ENCODE data around the gene ALKBH1. TPM values are rescaled to one million over a fixed set of nuclear protein-coding genes. Genes with fewer than 3 reads are reported as not detected.
"Not testable (repeated sequence)": the region's sequence is repeated elsewhere in the genome, so short reads cannot be mapped to it uniquely, and the experiment has no call there.

The ALKBH1 gene
- total RNA-seq, 1 experiment from 2014 or later, result 20.0 TPM

DNA sequence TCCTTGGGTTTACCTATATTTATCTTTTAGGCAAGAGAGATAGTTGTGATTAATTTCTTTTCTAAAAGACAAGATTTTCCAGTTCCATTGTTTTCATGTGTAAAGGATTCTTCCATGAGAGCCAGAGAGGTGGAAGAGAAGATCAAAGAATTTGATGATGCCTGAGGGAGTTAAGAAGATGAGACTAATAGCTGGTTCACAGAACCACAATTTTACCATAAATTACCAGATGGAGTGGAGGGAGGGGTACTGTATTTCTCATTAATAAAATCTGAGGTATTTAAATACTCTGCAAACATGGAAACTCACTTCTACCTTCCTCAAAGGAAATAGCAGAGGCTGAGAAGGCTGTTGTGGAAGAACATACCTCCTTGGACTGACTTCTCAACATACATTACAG, 34.6 kb downstream of the ALKBH1 start:
- DNase-seq (ENCODE audit: low spot score), result no peak

DNA sequence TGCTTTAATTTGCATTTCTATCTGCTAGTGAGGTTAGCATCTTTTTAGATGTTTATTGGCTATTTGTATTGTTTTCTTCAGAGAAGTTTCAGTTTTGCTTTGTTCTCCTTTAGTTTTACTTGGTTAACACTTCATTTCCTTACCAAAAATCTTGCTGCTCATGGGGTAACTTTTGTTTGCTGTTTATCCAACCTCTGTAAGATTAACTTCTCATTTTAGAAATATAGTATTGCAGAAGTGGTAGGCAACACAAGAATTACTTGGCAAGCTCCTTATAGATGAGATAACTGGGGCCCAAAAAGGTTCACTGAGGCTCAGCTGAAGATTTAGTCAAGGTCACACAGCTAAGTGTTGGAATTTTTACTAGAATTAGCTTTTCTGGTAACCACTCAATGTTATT, 40.5 kb downstream of the ALKBH1 start:
- no peak for DNase-seq (ENCODE audit: low spot score)

DNA sequence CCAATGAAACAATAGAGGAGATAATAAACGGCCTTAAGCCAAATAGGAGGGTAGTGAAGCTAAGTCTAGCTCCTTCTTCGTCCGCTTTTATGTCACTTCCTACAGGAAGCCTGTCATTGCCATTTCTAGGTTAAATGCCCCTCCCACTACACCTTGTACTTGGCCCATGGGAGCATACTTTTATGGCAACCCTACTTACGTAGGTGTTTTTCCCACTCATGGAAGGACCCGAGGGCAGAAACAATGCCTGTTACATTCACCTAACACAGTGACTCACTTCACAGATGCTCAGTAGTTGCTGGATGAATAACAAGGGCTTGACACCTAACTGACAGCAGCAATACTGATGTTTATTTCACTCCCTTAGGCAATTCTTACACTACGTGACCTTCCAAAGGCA, 44.5 kb downstream of the ALKBH1 start:
- DNase-seq (ENCODE audit: low spot score), result no peak

DNA sequence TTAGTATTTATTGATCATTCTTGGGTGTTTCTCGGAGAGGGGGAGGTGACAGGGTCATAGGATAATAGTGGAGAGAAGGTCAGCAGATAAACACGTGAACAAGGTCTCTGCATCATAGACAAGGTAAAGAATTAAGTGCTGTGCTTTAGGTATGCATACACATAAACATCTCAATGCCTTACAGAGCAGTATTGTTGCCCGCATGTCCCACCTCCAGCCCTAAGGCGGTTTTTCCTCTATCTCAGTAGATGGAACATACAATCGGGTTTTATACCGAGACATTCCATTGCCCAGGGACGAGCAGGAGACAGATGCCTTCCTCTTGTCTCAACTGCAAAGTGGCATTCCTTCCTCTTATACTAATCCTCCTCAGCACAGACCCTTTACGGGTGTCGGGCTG, 46.3 kb downstream of the ALKBH1 start:
- not testable (repeated sequence) for DNase-seq (ENCODE audit: low spot score)

DNA sequence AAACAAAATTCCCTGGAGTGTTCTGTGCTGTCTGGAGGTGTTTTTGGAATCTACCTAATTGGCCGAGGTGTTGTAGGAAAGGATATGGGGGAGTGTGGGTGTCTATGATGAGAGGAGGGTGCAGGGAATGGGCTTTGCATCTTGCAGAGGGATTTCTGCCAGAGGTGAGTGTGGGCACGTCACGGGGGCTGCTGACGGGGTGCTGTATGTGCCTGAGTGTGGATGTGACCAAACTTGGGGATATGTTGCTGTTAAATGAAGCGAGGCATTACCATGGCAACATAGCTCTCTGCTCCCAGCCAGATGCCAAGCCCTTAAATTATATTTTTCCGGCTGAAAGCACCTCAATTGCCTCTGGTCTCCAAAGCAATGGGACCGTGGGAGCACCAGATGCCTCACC, 47.1 kb downstream of the ALKBH1 start:
- no peak for DNase-seq (ENCODE audit: low spot score)

DNA sequence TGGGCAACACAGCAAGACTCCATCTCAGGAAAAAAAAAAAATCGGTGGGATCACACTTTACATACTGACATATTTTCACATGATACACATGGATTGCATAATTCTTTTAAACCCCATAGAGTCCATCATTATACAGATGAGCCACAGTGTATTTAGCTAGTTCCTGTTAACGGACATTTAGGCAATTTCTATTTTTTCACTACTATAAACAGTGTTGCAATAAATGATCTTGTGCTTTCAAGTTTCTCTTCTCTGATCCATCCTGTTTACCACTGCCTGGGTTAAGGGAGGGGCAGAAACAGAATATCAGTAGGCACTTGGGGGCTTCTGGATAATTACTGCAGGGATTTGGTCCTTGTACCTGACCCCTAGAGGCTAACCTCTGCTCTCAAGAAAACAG, 48.0 kb downstream of the ALKBH1 start:
- no peak for DNase-seq (ENCODE audit: low spot score)

DNA sequence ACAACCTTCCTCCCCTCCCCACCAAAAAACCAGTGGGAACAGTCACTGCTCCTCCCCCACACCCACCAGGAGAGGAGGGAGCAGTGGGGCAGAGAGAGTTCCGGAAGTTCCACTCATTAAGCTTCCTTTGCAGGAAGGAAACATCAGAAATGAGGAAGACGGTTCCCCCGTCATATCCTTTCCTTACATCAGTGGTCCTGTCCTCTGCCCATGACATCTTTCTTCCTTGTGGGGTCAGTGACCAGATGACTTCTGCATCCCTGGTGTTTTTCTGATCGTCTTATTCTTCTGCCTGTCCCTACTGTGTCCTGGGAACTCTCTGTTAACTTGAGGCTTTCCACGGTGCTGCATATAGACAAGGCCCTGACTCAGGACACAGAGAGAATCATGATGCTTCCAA, 50.5 kb downstream of the ALKBH1 start:
- no peak for DNase-seq (ENCODE audit: low spot score)

DNA sequence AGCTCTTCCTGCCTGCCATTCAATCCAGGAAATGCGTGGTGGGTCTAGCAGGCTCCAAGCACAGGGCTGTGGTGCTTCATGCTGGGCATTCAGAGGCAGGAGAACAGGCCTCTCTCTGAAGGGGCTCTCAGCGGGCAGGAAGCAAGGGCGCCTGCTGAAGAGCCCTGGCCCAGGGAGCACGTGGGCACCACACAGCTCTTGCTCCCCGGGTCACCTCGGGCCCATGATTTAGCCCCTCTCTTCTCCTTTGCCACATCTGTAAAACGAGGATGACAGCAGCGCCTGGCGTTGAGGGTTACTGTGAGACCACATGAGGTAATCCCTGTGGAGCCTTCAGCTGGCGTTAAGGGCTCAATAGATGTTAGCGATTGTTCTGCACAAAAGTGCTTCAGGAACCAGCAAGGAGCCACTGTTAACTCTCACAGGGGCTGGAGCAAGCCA, 53.8 kb downstream of the ALKBH1 start:
- no peak for DNase-seq (ENCODE audit: low spot score)

DNA sequence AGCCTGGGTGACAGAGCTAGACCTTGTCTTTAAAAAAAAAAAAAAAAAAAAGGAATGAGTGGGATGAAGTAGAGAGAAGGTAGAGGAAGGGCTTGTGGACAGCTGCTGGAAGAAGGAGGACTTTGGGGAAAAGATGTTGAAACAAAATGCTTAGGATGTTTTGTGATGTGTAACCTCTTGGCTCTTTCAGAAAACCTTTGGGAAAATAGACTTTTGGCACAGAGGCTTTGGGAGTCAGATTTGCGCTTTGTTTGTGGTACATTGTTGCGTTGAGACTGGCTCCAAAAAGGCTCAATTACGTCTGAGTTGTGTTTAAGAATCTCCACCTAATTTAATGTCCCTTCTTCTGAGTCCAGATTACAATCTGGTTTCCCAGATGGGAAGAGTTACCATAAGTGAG, 58.5 kb downstream of the ALKBH1 start:
- DNase-seq (ENCODE audit: low spot score), result no peak

DNA sequence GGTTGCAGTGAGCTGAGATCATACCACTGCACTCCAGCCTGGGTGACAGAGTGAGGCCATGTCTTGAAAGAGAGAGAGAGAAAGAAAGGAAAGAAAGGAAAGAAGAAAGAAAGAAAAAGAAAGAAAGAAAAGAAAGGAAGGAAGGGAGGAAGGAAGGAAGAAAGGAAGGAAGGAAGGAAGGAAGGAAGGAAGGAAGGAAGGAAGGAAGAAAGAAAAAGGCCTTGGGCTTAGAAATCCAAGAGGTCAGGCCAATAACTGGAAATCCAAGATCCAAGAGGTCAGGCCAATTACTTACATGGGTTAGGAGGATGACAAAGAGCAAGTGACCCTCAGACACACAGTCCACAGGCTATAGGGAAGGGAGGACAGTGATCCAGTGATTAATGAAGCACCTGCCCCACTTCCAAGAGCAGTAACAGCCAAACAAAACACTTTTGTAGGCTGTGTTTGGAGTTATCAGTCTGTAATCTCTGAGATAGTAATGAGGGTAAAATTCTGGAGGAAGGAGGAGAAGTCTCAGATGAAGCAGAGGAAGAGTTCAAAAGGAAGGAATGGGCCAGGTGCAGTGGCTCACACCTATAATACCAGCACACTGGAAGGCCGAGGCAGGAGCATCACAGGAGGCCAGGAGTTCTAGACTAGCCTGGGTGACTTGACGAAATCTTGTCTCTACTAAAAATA, 59.2 kb downstream of the ALKBH1 start:
- no peak for DNase-seq (ENCODE audit: low spot score)

DNA sequence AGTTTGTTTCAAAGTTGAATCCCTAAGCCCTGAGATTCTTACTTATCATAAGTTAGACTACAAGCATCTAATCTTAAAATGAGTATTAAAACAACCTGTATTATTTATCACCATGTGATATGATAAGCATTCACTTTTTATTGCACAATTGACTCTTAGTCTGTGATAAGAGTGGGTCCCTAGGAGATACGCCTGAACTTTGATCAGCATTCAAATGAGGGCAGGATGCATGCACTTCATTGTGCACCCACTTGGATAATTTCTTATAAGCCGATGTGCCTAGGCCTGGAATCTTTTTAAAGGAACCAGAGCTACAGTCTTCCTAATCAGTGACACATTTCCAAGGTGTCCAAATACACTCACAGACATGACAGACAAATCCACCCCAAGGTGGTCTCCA, 60.0 kb downstream of the ALKBH1 start:
- DNase-seq (ENCODE audit: low spot score), result no peak

DNA sequence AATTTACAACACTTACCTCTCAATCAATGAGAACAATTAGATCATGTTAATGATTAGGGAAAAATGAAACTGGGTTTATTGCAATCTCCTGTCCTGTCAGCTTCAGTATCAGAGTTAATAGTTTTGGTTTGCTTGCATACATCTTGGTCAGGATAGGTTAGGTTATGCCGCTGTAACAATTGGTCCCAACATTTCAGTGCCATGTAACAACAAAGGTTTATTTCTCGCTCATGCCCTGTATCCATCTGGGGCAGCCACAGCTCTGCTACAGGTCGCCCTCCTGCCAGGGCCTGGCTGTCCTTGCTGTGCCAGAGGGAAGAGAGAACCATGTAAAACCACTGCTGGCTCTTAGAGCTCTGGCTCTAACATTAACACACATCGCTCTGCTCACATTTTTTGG, 60.9 kb downstream of the ALKBH1 start:
- DNase-seq (ENCODE audit: low spot score), result no peak

DNA sequence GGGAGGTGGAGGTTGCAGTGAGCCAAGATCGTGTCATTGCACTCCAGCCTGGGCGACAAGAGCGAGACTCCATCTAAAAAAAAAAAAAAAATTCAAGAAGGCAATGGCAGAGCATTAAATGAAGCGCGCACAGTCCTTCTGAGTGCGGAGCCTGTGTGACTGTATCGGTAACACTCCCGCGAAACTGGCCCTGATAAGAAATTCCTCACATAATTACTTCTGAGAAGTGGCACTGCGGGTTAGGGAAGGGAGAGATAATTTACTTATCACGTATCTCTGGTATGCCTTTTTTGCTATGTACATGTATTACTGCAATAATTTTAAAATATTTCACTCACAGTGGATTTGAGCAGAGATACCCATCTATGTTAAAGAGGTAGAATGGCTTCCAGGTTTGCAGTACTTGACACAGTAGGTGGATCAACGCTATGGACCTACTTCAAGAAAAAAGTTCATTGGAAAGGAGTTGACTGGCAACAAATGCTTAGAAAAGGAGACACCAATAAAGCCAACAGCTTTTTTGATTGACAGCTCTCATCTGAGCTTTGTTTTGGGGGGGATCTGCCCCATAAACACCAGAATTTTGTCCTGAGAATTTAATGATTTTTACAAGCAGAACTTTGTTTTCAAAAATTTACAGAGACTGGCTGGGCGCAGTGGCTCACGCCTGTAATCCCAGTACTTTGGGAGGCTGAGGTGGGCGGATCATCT, 62.1 kb downstream of the ALKBH1 start:
- no peak for DNase-seq (ENCODE audit: low spot score)

DNA sequence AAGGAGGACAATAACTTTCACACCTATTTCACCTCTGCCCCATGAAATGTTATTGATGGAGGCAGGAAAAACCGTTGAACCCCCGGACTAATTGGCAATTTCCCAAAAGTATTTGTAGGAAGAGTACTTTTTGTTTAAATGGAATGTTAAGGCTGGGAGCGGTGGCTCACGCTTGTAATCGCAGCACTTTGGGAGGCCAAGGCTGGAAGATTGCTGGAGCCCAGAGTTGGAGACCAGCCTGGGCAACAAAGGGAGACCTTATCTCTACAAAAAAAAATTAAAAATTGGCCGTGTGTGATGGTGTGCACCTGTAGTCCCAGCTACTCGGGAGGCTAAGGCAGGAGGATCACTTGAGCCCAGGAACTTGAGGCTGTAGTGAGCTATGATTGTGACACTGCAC, 65.4 kb downstream of the ALKBH1 start:
- no peak for DNase-seq (ENCODE audit: low spot score)

DNA sequence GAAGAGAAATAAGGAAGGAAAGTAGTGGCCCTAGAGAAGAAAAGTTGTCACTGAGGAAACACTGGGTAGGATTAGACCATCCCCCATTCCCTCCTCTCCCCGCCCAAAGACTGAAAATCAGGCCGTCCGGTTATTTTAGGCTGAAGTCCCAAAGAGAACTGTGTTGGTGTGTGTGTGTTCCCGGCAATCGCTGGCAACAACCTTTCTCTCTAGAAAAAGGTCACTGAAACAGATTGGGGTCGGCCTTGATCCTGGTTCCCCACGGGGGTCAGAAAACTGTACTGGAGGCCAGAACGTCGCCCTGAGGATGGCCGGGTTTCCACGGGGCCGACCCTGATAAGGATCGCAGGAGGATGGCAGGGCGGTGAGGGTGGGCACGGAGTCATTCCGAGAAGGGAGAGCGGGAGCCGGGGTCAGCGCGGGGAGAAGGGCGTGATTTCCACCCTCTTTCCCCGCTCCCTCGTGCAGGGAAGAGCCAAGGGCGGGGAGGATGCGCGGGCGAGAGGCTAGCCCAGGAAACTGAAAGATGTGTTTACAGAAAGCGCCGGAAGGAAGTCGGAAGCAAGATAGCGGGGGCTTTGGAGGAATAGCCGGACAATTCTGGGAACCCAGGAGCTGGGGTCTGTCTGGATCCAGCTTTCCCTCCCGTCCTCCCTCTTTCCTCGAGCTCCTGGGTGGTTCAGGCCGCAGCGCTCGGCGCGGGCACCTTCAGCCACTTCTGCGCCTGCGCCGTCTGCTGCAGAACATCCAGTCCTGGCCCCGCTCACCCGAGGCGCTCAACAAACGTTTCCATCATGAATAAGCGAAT, 66.1 kb downstream of the ALKBH1 start:
- no peak for DNase-seq (ENCODE audit: low spot score)

DNA sequence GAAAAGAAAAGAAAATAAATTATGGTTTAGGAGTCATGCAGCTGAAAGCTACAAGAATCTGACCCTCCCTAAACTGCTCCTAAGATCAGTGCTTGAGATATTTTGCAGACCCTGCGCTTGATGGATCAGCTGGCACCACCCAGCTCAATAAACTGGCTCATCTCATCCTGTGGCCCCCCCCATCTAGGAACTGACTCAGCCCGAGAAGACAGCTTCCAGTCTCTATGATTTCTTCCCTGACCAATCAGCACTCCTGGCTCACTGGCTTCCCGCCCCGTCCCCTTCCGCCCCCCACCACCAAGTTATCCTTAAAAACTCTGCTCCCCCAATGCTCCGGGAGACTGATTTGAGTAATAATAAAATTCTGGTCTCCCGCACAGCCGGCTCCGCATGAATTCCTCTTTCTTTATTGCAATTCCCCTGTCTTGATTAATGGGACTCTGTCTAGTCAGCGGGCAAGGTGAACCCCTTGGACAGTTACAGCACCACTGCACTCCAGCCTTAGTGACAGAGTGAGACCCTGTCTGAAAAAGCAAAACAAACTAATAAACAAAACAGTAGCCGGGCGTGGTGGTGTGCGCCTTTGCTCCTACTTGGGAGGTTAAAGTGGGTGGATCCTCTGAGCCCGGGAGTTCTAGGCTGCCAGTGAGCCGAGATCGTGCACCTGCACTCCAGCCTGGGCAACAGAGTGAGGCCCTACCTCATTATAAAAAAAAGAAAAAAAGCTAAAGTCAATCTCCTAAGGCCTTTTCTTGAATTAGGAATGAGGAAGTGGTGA, 66.9 kb downstream of the ALKBH1 start:
- DNase-seq (ENCODE audit: low spot score), result no peak

DNA sequence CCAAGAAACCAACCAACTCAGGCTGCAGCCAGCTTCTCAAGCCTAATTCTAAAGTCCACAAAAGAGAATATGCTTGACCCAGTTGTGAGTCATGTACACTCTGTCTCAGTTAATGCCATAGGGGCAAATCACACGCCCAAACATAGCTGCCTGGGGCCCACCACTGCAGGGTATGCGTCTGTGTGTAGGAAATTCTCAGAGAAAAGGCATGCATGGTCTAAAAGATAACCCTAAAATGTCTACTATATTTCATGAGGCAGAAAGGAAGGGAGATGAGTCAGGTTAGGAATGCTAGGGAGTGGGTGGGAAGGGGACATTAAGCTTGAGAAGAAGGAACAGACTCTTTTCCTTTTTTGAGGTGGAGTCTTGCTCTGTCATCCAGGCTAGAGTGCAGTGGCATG, 69.1 kb downstream of the ALKBH1 start:
- DNase-seq (ENCODE audit: low spot score), result no peak

DNA sequence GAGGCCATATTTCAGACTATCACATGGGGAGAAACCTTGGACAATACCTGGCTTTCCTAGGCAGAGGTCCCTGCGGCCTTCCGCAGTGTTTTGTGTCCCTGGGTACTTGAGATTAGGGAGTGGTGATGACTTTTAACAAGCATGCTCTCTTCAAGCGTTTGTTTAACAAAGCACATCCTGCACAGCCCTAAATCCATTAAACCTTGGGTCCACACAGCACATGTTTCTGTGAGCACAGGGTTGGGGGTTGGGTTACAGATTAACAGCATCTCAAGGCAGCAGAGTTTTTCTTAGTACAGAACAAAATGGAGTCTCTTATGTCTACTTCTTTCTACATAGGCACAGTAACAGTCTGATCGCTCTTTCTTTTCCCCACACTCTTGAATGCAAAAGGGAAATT, 72.0 kb downstream of the ALKBH1 start:
- not testable (repeated sequence) for DNase-seq (ENCODE audit: low spot score)

DNA sequence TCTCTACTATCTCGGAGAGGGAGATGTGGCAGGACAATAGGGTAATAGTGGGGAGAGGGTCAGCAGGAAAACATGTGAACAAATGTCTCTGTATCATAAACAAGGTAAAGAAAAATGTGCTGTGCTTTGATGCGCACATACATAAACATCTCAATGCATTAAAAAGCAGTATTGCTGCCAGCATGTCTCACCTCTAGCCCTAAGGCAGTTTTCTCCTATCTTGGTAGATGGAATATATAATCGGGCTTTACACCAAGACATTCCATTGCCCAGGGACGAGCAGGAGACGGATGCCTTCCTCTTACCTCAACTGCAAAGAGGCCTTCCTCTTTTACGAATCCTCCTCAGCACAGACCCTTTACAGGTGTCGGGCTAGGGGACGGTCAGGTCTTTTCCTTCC, 72.4 kb downstream of the ALKBH1 start:
- not testable (repeated sequence) for DNase-seq (ENCODE audit: low spot score)

DNA sequence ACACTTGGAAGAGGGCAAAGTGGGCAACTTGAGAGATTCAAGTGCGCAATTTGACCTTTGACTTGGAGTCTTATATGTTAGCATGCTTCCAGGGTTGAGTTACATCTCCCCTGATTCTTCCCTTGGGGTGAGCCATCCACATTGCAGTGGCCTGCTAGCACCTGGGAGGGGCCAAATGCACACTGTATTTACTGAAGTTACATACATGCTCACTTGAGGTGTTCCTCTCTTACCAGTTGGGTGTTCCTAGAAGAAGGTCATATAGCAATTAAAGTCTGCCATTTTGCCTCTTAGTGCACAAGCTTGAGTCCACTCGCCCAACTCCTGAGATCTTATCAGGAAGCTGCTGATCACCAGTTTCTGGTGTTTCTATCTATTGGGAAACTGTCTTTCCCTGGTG, 77.7 kb downstream of the ALKBH1 start:
- no peak for DNase-seq (ENCODE audit: low spot score)

DNA sequence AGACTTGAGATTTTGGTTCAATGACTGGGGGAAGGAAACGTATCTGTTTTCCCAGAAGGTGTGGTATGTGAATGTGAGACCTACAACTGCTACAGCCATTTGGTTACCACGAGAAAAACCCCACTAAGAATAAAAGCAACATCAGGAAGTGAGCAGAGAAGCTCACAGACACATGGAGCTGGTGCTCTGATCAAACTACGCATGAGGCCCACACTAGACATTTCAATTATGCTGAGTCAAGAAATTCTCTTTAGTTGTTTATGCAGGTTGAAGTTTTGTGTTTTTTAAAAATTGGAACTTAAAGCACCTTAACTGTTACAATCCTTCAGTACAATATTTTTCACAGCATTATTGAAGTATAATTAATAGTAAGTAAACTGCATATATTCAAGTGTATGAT, 82.5 kb downstream of the ALKBH1 start:
- DNase-seq (ENCODE audit: low spot score), result no peak

DNA sequence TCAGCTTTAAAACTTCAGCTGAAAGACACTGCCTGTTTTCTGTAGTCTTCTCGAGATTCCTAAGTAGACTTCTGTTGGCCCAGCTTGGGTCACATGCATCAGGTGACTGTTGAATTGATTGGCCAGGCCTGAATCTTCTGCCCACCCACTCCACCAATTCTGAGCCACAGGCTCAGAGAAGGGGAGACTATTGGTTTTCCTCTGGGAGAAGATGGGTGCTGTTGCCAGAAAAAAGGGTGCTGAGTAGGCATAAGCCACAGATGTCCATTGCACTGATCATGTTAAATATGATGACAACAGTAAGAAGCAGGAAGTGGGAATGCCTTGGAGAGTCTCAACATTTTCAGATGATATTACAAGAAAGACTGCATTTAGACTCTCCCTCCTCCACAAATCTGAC, 84.6 kb downstream of the ALKBH1 start:
- no peak for DNase-seq (ENCODE audit: low spot score)

Measured in H4 (cell line).